GM19023 (cell line): Measurements from ENCODE around the gene PCDHA13.
"Not testable (repeated sequence)": the region's sequence is repeated elsewhere in the genome, so short reads cannot be mapped to it uniquely, and the experiment has no call there.

Experiments used
- ATAC-seq: cut with Tn5 transposase; IDR thresholded peaks from one replicate; pipeline ENCODE4 v1.9.1; 2021; ENCODE audit warnings: mild to moderate bottlenecking, moderate library complexity; ENCODE audit not compliant: unreplicated experiment

PCDHA13 gene, protein sequence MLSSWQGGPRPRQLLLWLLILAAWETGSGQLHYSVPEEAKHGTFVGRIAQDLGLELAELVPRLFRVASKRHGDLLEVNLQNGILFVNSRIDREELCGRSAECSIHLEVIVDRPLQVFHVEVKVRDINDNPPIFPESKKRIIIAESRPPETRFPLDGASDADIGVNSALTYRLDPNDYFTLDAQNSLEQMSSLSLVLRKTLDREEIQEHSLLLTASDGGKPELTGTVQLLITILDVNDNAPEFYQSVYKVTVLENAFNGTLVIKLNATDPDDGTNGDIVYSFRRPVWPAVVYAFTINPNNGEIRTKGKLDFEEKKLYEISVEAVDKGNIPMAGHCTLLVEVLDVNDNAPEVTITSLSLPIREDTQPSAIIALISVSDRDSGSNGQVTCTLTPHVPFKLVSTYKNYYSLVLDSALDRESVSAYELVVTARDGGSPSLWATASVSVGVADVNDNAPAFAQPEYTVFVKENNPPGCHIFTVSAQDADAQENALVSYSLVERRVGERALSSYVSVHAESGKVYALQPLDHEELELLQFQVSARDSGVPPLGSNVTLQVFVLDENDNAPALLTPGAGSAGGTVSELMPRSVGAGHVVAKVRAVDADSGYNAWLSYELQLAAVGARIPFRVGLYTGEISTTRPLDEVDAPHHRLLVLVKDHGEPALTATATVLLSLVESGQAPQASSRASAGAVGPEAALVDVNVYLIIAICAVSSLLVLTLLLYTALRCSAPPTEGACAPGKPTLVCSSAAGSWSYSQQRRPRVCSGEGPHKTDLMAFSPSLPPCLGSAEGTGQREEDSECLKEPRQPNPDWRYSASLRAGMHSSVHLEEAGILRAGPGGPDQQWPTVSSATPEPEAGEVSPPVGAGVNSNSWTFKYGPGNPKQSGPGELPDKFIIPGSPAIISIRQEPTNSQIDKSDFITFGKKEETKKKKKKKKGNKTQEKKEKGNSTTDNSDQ

DNA sequence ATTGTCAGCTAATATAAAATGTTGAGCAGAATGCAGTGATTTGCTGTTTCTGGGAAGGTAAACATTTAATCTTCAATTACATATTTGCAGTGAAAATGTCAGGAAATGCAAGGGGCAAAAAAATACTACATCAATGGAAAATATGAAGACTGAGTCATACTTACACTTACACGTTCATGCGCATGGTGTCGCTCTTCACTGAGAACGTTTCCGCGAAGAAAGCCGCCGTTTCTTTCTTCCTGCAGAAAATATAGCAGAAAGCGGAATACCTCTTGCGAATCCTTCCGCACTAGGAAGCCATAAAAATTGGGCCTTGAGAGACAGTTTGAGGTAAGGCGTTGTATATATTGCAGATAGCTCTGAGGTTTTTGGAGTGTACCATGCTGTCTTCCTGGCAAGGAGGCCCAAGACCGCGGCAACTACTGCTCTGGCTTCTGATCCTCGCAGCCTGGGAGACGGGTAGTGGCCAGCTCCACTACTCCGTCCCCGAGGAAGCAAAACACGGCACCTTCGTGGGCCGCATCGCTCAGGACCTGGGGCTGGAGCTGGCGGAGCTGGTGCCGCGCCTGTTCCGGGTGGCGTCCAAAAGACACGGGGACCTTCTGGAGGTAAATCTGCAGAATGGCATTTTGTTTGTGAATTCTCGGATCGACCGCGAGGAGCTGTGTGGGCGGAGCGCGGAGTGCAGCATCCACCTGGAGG lies at the start of gene PCDHA13:
PCDHA13 (plus strand) TSS at position 236 of the 702 bp plus-strand sequence; CDS start at position 381, 145 bp downstream.
- ATAC-seq = no peak

- ATAC-seq = no peak
Observed at GRCh38 chr5:140833993-140834392, 47.9 kb upstream of the PCDHA13 start, which contains the start of gene PCDHA7. TSS of gene PCDHA7 (plus strand) at chr5:140834269. CDS start at chr5:140834384, 115 bp downstream.

- not testable (repeated sequence) for ATAC-seq
Observed at GRCh38 chr5:140834439-140835008, 47.4 kb upstream of the PCDHA13 start.

GRCh38 chr5:140835622-140836510 lies 46.1 kb upstream of the PCDHA13 start:
- ATAC-seq = no peak

DNA sequence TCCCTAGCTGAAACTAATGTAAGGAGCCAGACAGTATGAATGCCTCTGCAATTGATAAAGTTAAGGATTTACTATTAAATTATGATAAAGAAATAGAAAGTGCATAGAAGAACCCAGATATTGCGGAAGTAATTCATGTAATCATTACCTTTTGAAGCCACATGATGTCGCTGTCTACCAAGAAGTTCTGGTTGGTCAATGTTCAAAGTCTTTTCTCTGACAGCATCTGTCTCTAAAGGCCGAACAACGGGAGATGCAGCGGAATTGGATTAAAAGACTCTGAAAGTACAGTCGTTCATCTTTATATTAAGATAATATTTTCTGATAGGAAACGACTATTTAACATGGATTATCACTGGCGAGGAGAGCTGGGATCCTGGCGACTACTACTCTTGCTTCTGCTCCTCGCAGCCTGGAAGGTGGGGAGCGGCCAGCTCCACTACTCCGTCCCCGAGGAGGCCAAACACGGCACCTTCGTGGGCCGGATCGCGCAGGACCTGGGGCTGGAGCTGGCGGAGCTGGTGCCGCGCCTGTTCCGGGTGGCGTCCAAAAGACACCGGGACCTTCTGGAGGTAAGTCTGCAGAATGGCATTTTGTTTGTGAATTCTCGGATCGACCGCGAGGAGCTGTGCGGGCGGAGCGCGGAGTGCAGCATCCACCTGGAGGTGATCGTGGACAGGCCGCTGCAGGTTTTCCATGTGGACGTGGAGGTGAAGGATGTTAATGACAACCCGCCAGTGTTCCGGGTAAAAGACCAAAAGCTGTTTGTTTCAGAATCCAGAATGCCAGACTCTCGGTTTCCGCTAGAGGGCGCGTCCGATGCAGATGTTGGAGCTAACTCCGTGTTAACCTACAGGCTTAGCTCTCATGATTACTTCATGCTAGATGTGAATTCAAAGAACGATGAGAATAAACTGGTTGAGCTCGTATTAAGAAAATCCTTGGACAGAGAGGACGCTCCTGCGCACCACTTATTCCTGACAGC lies 40.7 kb upstream of the PCDHA13 start, which contains the start of gene PCDHA8:
PCDHA8 (plus strand) TSS at position 210 of the 985 bp plus-strand sequence; CDS start at position 345, 135 bp downstream.
- no peak for ATAC-seq

- no peak for ATAC-seq
Observed at GRCh38 chr5:140842798-140843733, 38.9 kb upstream of the PCDHA13 start.

GRCh38 chr5:140848139-140849102 lies 33.5 kb upstream of the PCDHA13 start, which contains the start of gene PCDHA9:
TSS of gene PCDHA9 (plus strand) at chr5:140848382. CDS start at chr5:140848496, 114 bp downstream.
- ATAC-seq = not testable (repeated sequence)

DNA sequence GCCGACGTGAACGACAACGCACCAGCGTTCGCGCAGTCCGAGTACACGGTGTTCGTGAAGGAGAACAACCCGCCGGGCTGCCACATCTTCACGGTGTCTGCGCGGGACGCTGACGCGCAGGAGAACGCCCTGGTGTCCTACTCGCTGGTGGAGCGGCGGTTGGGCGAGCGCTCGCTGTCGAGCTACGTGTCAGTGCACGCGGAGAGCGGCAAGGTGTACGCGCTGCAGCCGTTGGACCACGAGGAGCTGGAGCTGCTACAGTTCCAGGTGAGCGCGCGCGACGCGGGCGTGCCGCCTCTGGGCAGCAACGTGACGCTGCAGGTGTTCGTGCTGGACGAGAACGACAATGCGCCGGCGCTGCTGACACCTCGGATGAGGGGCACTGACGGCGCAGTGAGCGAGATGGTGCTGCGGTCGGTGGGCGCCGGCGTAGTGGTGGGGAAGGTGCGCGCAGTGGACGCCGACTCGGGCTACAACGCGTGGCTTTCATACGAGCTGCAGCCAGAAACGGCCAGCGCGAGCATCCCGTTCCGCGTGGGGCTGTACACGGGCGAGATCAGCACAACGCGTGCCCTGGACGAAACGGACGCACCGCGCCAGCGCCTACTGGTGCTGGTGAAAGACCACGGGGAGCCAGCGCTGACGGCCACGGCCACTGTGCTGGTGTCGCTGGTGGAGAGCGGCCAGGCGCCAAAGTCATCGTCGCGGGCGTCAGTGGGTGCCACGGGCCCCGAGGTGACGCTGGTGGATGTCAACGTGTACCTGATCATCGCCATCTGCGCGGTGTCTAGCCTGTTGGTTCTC lies 31.9 kb upstream of the PCDHA13 start:
- ATAC-seq = not testable (repeated sequence)

DNA sequence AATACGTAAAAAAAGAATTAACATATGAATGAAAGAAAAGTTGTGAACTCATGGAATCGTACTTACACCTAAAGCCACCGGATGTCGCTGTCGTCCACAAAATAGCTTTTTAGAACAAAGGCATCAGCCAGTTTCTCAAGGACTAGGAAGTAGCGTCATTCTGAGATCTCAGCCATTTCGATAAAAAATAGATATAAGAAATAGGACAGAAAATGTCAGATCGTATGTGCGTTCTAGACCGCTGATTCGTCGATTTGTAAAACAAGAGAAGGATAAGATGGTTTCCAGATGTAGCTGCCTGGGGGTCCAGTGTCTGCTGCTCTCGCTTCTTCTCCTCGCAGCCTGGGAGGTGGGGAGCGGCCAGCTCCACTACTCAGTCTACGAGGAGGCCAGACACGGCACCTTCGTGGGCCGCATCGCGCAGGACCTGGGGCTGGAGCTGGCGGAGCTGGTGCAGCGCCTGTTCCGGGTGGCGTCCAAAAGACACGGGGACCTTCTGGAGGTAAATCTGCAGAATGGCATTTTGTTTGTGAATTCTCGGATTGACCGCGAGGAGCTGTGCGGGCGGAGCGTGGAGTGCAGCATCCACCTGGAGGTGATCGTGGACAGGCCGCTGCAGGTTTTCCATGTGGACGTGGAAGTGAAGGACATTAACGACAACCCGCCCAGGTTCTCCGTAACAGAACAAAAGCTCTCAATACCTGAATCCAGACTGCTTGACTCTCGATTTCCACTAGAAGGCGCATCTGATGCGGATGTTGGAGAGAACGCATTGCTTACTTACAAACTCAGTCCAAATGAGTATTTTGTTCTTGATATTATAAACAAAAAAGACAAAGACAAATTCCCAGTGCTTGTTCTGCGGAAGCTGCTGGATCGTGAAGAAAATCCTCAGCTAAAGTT lies 25.9 kb upstream of the PCDHA13 start, which contains the start of gene PCDHA10:
PCDHA10 (plus strand) TSS at position 126 of the 903 bp plus-strand sequence; CDS start at position 278, 152 bp downstream.
- ATAC-seq = no peak

GRCh38 chr5:140857177-140857986 lies 24.5 kb upstream of the PCDHA13 start:
- no peak for ATAC-seq

GRCh38 chr5:140857987-140858240 lies 24.0 kb upstream of the PCDHA13 start:
- ATAC-seq = no peak

GRCh38 chr5:140862441-140863295 lies 19.3 kb upstream of the PCDHA13 start:
- no peak for ATAC-seq
